A549 (cell line): ENCODE data around the gene ZHX3. TPM values are rescaled to one million over a fixed set of nuclear protein-coding genes. Genes with fewer than 3 reads are reported as not detected.

Experiments
- ATAC-seq, 2 experiments: fragments of 200-7000 bp in 1 of 2; fragments of >200 bp in 1 of 2; cut with Nextera tagmentation in 1 of 2; cut with Tn5 transposase in 1 of 2; 3 replicates each; pipeline versions ENCODE4 v1.8.0 to v1.9.1; 2018 to 2020; ENCODE audit warnings: mild to moderate bottlenecking in 1 of 2, moderate library complexity in 1 of 2
- CTCF ChIA-PET: fragments of 300-600 bp; sonication (Branson Sonifier 250); formaldehyde crosslinking; extraction: SDS; loops from one replicate; lab custom pipeline; 2021; ENCODE audit warnings: antibody characterized with exemption, inconsistent platforms; lab: Yijun Ruan, JAX
- POLR2A ChIA-PET: fragments of 350-600 bp; formaldehyde crosslinking; extraction: SDS; loops from one replicate; lab custom pipeline; 2021; ENCODE audit warnings: antibody characterized with exemption, inconsistent platforms; lab: Yijun Ruan, JAX
- DNase-seq, 2 experiments: peaks; one replicate each; pipeline versions ENCODE4 v3.0.0 to v3.0.0-alpha.2; 2011 to 2016; ENCODE audit warnings: low read depth in 1 of 2, low spot score in 1 of 2
- FAIRE-seq: peaks from 2 replicates; lab custom pipeline; 2011; peaks lifted over from hg19 to GRCh38; lab: Jason Lieb, UNC
- H3K27ac ChIP-seq, 2 experiments: fragments of >200 bp; sonication (Bioruptor Twin); formaldehyde crosslinking; 3 replicates each; pipeline ENCODE4 v1.5.1; 2016 to 2017
- H3K4me1 ChIP-seq: fragments of >200 bp; sonication (Bioruptor Twin); formaldehyde crosslinking; 3 replicates; pipeline ENCODE4 v1.6.1; 2016
- H3K4me2 ChIP-seq: fragments of >200 bp; sonication (Bioruptor Twin); formaldehyde crosslinking; 3 replicates; pipeline ENCODE4 v1.6.1; 2016
- H3K4me3 ChIP-seq: fragments of >200 bp; sonication (Bioruptor Twin); formaldehyde crosslinking; 3 replicates; pipeline ENCODE4 v1.5.1; 2016
- H3K9me3 ChIP-seq: fragments of >200 bp; sonication (Bioruptor Twin); formaldehyde crosslinking; 3 replicates; pipeline ENCODE4 v1.6.1; 2016
- CBX2 ChIP-seq: fragments of 200-600 bp; sonication (generic); IDR thresholded peaks from 2 replicates; pipeline ENCODE4 v1.6.1; 2016; ENCODE audit warnings: low read depth, mild to moderate bottlenecking, borderline replicate concordance
- EHF ChIP-seq: fragments of 250-450 bp; sonication (Bioruptor Pico); IDR thresholded peaks from 2 replicates; pipeline ENCODE4 v1.5.0; 2020; ENCODE audit warnings: mild to moderate bottlenecking
- ELK1 ChIP-seq: fragments of 150-350 bp; IDR thresholded peaks from 2 replicates; pipeline ENCODE4 v1.6.1; 2014; ENCODE audit warnings: low read depth, mild to moderate bottlenecking, low read length
- EP300 ChIP-seq, 2 experiments: fragments of >200 bp; sonication (Bioruptor Twin); formaldehyde crosslinking; IDR thresholded peaks; 2 replicates in 1 of 2; 3 replicates in 1 of 2; pipeline ENCODE4 v1.6.1; 2016 to 2017
- FOSL2 ChIP-seq, 2 experiments: fragments of 450-650 bp in 1 of 2; fragments of >200 bp in 1 of 2; sonication (Bioruptor Twin) in 1 of 2; formaldehyde crosslinking; IDR thresholded peaks; 2 replicates each; pipeline versions ENCODE4 v1.5.0 to v1.6.1; 2016 to 2020; ENCODE audit warnings: mild to moderate bottlenecking in 1 of 2, moderate library complexity in 1 of 2
- FOXS1 ChIP-seq: fragments of 250-450 bp; sonication (Bioruptor Pico); IDR thresholded peaks from 2 replicates; pipeline ENCODE4 v1.5.0; 2020; ENCODE audit warnings: mild to moderate bottlenecking, moderate library complexity
- GATA3 ChIP-seq: IDR thresholded peaks from 2 replicates; pipeline ENCODE4 v1.6.1; 2012; ENCODE audit warnings: borderline replicate concordance
- HMGXB4 ChIP-seq: fragments of 250-450 bp; sonication (Bioruptor Pico); IDR thresholded peaks from 2 replicates; pipeline ENCODE4 v1.5.0; 2021; ENCODE audit warnings: mild to moderate bottlenecking, moderate library complexity, borderline replicate concordance
- KDM1A ChIP-seq: fragments of 200-600 bp; sonication (generic); IDR thresholded peaks from 2 replicates; pipeline ENCODE4 v1.6.1; 2016; ENCODE audit warnings: low read depth, mild to moderate bottlenecking
- MAFK ChIP-seq: fragments of 450-650 bp; IDR thresholded peaks from 2 replicates; pipeline ENCODE4 v1.6.1; 2014; ENCODE audit not compliant: partially characterized antibody
- MAZ ChIP-seq: fragments of 150-350 bp; IDR thresholded peaks from 2 replicates; pipeline ENCODE4 v1.6.1; 2014; ENCODE audit warnings: antibody characterized with exemption, low read depth, low read length, borderline replicate concordance
- NFE2L2 ChIP-seq: fragments of 150-350 bp; conservative IDR thresholded peaks from 2 replicates; pipeline ENCODE4 v1.6.1; 2014; ENCODE audit warnings: low read length
- NR3C1 ChIP-seq: fragments of >200 bp; sonication (Bioruptor Twin); formaldehyde crosslinking; IDR thresholded peaks from 3 replicates; pipeline ENCODE4 v1.6.1; 2017
- PHF8 ChIP-seq: fragments of 200-600 bp; sonication (generic); IDR thresholded peaks from 2 replicates; pipeline ENCODE4 v1.6.1; 2016; ENCODE audit warnings: low read depth, mild to moderate bottlenecking, antibody characterized with exemption, moderate library complexity, borderline replicate concordance
- REST ChIP-seq: fragments of 200-600 bp; sonication (generic); IDR thresholded peaks from 2 replicates; pipeline ENCODE4 v1.6.1; 2016; ENCODE audit warnings: antibody characterized with exemption, mild to moderate bottlenecking, moderate library complexity
- RFX5 ChIP-seq: fragments of 450-650 bp; IDR thresholded peaks from 2 replicates; pipeline ENCODE4 v1.7.1; 2014; ENCODE audit warnings: antibody characterized with exemption, mild to moderate bottlenecking, moderate library complexity
- TFCP2L1 ChIP-seq: fragments of 250-450 bp; sonication (Bioruptor Pico); IDR thresholded peaks from 2 replicates; pipeline ENCODE4 v1.5.0; 2021; ENCODE audit warnings: mild to moderate bottlenecking
- ZC3H11A ChIP-seq: fragments of 450-650 bp; IDR thresholded peaks from 2 replicates; pipeline ENCODE4 v1.6.1; 2014; ENCODE audit warnings: antibody characterized with exemption, mild to moderate bottlenecking
- WGBS: methylation state at CpG from one replicate; pipeline ENCODE4 v1.1.6; 2017; ENCODE audit errors: missing lambda C conversion rate; 5-methylcytosine and 5-hydroxymethylcytosine counted together
- polyA plus RNA-seq, 4 experiments: library from polyadenylated mRNA; depleted of rRNA in 3 of 4; stranded (reverse); fragments of >200 nt; fragmentation: RNase III in 1 of 4; extraction: RNeasy Plus Mini Kit Qiagen cat#74134 plus additional on column Dnase treatment in 1 of 4; gene quantifications; 2 replicates in 3 of 4; 3 replicates in 1 of 4; pipeline ENCODE4 v1.2.3, GENCODE V29; 2011 to 2017
- TF ChIP-seq, protein P1 (sequence below): fragments of >200 bp; sonication (Bioruptor Twin); formaldehyde crosslinking; IDR thresholded peaks from 2 replicates; pipeline ENCODE4 v1.6.1; 2016
- TF ChIP-seq, protein P2 (sequence below): fragments of 450-650 bp; IDR thresholded peaks from 2 replicates; pipeline ENCODE4 v1.6.1; 2014; ENCODE audit warnings: antibody characterized with exemption
- TF ChIP-seq, protein P3 (sequence below): IDR thresholded peaks from 2 replicates; pipeline ENCODE4 v1.6.1; 2012
- TF ChIP-seq, protein P4 (sequence below): IDR thresholded peaks from 2 replicates; pipeline ENCODE4 v1.6.1; 2012; ENCODE audit warnings: low read depth, borderline replicate concordance

Gene ZHX3
- polyA plus RNA-seq, 2 of the 4 experiments (the other 2 are of a cell fraction) = 3.6 to 4.1 TPM

- Histone ChIP-seq H3K4me3 (no peak overlapping the region), H3K27ac (no peak overlapping the region), H3K9me3 (no peaks in the 10 kb centered on the region), H3K4me2 (no peak overlapping the region)
- FAIRE-seq = no peak
- WGBS = 78% methylated on average over 6 of the region's 7 CpGs
- CTCF ChIA-PET = interaction anchor here (0.9 to 3.2 kb wide), 5 partner anchors 10 to 214 kb away, joined by 3 to 26 read pairs (median 3); partner anchors contain the start of gene LPIN3
- TF ChIP-seq GATA3 = no peak
- TF ChIP-seq EHF (CRISPR knock-in tag) = no peak
- no peak for TF ChIP-seq ZC3H11A
- TF ChIP-seq, protein P1, sequence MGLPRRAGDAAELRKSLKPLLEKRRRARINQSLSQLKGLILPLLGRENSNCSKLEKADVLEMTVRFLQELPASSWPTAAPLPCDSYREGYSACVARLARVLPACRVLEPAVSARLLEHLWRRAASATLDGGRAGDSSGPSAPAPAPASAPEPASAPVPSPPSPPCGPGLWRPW = no peak
- no peak for TF ChIP-seq FOSL2 (IDR thresholded peaks at IDR 0.05)
- no peak for TF ChIP-seq FOSL2 (CRISPR knock-in tag; IDR thresholded peaks at IDR 0.05)
- no peak for TF ChIP-seq HMGXB4 (CRISPR knock-in tag)
- TF ChIP-seq CBX2 = no peak
- TF ChIP-seq MAFK = no peak
- TF ChIP-seq NR3C1 = no peak
- no peak for TF ChIP-seq MAZ
- TF ChIP-seq FOXS1 = no peak
- TF ChIP-seq ELK1 = no peak
- no peak for TF ChIP-seq PHF8
- no peak for TF ChIP-seq EP300 (IDR thresholded peaks at IDR 0.05)
- no peak for TF ChIP-seq RFX5
- no peak for TF ChIP-seq REST
- TF ChIP-seq TFCP2L1 (CRISPR knock-in tag) = no peak
- no peak for TF ChIP-seq NFE2L2
- TF ChIP-seq, protein P2, sequence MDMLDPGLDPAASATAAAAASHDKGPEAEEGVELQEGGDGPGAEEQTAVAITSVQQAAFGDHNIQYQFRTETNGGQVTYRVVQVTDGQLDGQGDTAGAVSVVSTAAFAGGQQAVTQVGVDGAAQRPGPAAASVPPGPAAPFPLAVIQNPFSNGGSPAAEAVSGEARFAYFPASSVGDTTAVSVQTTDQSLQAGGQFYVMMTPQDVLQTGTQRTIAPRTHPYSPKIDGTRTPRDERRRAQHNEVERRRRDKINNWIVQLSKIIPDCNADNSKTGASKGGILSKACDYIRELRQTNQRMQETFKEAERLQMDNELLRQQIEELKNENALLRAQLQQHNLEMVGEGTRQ = no peak
- TF ChIP-seq, all 56 proteins: peak for 0
- no peak for DNase-seq
- no peak for ATAC-seq
- POLR2A ChIA-PET = no interaction called here
- no peaks in the 10 kb centered on the region for H3K4me1 ChIP-seq
Measured at GRCh38 chr20:41349943-41350342, 32.4 kb upstream of the ZHX3 start.

GRCh38 chr20:41349266-41349665 is 31.7 kb upstream of the ZHX3 start:
- DNase-seq (no peak), ATAC-seq (no peak), FAIRE-seq (no peak)
- POLR2A ChIA-PET = no interaction called here
- Histone ChIP-seq H3K27ac (no peak overlapping the region), H3K4me2 (no peak overlapping the region), H3K9me3 (no peaks in the 10 kb centered on the region), H3K4me1 (no peaks in the 10 kb centered on the region), H3K4me3 (no peak overlapping the region)
- CTCF ChIA-PET = interaction anchor here (1.1 to 3.2 kb wide), 3 partner anchors 9 to 213 kb away, joined by 3 to 26 read pairs (median 3); partner anchors contain the start of gene LPIN3
- 89% methylated on average over 2 of the region's 2 CpGs for WGBS
- TF ChIP-seq, protein P3, sequence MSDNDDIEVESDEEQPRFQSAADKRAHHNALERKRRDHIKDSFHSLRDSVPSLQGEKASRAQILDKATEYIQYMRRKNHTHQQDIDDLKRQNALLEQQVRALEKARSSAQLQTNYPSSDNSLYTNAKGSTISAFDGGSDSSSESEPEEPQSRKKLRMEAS = no peak
- TF ChIP-seq MAZ = no peak
- TF ChIP-seq, protein P4, sequence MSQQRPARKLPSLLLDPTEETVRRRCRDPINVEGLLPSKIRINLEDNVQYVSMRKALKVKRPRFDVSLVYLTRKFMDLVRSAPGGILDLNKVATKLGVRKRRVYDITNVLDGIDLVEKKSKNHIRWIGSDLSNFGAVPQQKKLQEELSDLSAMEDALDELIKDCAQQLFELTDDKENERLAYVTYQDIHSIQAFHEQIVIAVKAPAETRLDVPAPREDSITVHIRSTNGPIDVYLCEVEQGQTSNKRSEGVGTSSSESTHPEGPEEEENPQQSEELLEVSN = no peak
- TF ChIP-seq REST = no peak
- TF ChIP-seq KDM1A = no peak
